ENCODE data around the gene RHOA. TPM values are rescaled to one million over a fixed set of nuclear protein-coding genes. Genes with fewer than 3 reads are reported as not detected.

Gene RHOA
- polyA plus RNA-seq (2012; ENCODE audit: missing spikeins) = 363 TPM

- FAIRE-seq = peak; percentile 100
- DNase-seq (ENCODE audit: insufficient read length) = peak; percentile 97
- TF ChIP-seq POLR2A (IDR thresholded peaks at IDR 0.05; ENCODE audit: low read depth, low read length) = peak; percentile 93
- TF ChIP-seq TAF1 (IDR thresholded peaks at IDR 0.05; ENCODE audit: borderline replicate concordance, low read depth, low read length) = peak; percentile 84
- peak; percentile 98 for TF ChIP-seq POLR2AphosphoS5 (IDR thresholded peaks at IDR 0.05; ENCODE audit: low read depth, low read length)
Observed at GRCh38 chr3:49411968-49412631, at the start of gene RHOA, which contains the start of gene TCTA. Gene RHOA (minus strand): TSS chr3:49411976. CDS start chr3:49375589, 36,387 bp downstream. Gene TCTA (plus strand): TSS chr3:49412423. CDS start chr3:49412427, 4 bp downstream.

- no peak for FAIRE-seq
Observed at GRCh38 chr3:49460956-49461355, 49.2 kb upstream of the RHOA start.

GRCh38 chr3:49460188-49460890 lies 48.6 kb upstream of the RHOA start:
- no peak for FAIRE-seq
- DNase-seq (ENCODE audit: insufficient read length) = no peak
- no peak for TF ChIP-seq POLR2AphosphoS5 (IDR thresholded peaks at IDR 0.05; ENCODE audit: low read depth, low read length)
- no peak for TF ChIP-seq TAF1 (IDR thresholded peaks at IDR 0.05; ENCODE audit: borderline replicate concordance, low read depth, low read length)
- TF ChIP-seq POLR2A (IDR thresholded peaks at IDR 0.05; ENCODE audit: low read depth, low read length) = no peak

More at GRCh38 chr3:49460956-49461355, 49.2 kb upstream of the RHOA start:
- no peak for DNase-seq (ENCODE audit: insufficient read length)
- no peak for TF ChIP-seq POLR2A (IDR thresholded peaks at IDR 0.05; ENCODE audit: low read depth, low read length)
- TF ChIP-seq POLR2AphosphoS5 (IDR thresholded peaks at IDR 0.05; ENCODE audit: low read depth, low read length) = no peak
- TF ChIP-seq TAF1 (IDR thresholded peaks at IDR 0.05; ENCODE audit: borderline replicate concordance, low read depth, low read length) = no peak

- FAIRE-seq (no peak), DNase-seq (ENCODE audit: insufficient read length) (no peak)
- TF ChIP-seq POLR2AphosphoS5 (IDR thresholded peaks at IDR 0.05; ENCODE audit: low read depth, low read length) = no peak
- no peak for TF ChIP-seq TAF1 (IDR thresholded peaks at IDR 0.05; ENCODE audit: borderline replicate concordance, low read depth, low read length)
- no peak for TF ChIP-seq POLR2A (IDR thresholded peaks at IDR 0.05; ENCODE audit: low read depth, low read length)
Observed at GRCh38 chr3:49456466-49456865, 44.7 kb upstream of the RHOA start.

GRCh38 chr3:49454898-49455681 lies 43.3 kb upstream of the RHOA start:
- FAIRE-seq (no peak), DNase-seq (ENCODE audit: insufficient read length) (no peak)
- no peak for TF ChIP-seq TAF1 (IDR thresholded peaks at IDR 0.05; ENCODE audit: borderline replicate concordance, low read depth, low read length)

GRCh38 chr3:49454458-49454857 lies 42.7 kb upstream of the RHOA start:
- DNase-seq (ENCODE audit: insufficient read length) (no peak), FAIRE-seq (no peak)
- TF ChIP-seq POLR2AphosphoS5 (IDR thresholded peaks at IDR 0.05; ENCODE audit: low read depth, low read length) = no peak
- TF ChIP-seq TAF1 (IDR thresholded peaks at IDR 0.05; ENCODE audit: borderline replicate concordance, low read depth, low read length) = no peak
- TF ChIP-seq POLR2A (IDR thresholded peaks at IDR 0.05; ENCODE audit: low read depth, low read length) = no peak

GRCh38 chr3:49453621-49454020 lies 41.8 kb upstream of the RHOA start:
- DNase-seq (ENCODE audit: insufficient read length) (no peak), FAIRE-seq (no peak)
- TF ChIP-seq POLR2A (IDR thresholded peaks at IDR 0.05; ENCODE audit: low read depth, low read length) = no peak
- no peak for TF ChIP-seq POLR2AphosphoS5 (IDR thresholded peaks at IDR 0.05; ENCODE audit: low read depth, low read length)
- no peak for TF ChIP-seq TAF1 (IDR thresholded peaks at IDR 0.05; ENCODE audit: borderline replicate concordance, low read depth, low read length)

GRCh38 chr3:49445391-49445790 lies 33.6 kb upstream of the RHOA start:
- no peak for DNase-seq (ENCODE audit: insufficient read length)
- no peak for FAIRE-seq
- TF ChIP-seq POLR2A (IDR thresholded peaks at IDR 0.05; ENCODE audit: low read depth, low read length) (no peak), POLR2AphosphoS5 (IDR thresholded peaks at IDR 0.05; ENCODE audit: low read depth, low read length) (no peak), TAF1 (IDR thresholded peaks at IDR 0.05; ENCODE audit: borderline replicate concordance, low read depth, low read length) (no peak)

- no peak for DNase-seq (ENCODE audit: insufficient read length)
- TF ChIP-seq POLR2A (IDR thresholded peaks at IDR 0.05; ENCODE audit: low read depth, low read length) (no peak), TAF1 (IDR thresholded peaks at IDR 0.05; ENCODE audit: borderline replicate concordance, low read depth, low read length) (no peak), POLR2AphosphoS5 (IDR thresholded peaks at IDR 0.05; ENCODE audit: low read depth, low read length) (no peak)
- no peak for FAIRE-seq
Observed at GRCh38 chr3:49434731-49435130, 23.0 kb upstream of the RHOA start.

- no peak for FAIRE-seq
- DNase-seq (ENCODE audit: insufficient read length) = no peak
- TF ChIP-seq TAF1 (IDR thresholded peaks at IDR 0.05; ENCODE audit: borderline replicate concordance, low read depth, low read length) (no peak), POLR2A (IDR thresholded peaks at IDR 0.05; ENCODE audit: low read depth, low read length) (no peak), POLR2AphosphoS5 (IDR thresholded peaks at IDR 0.05; ENCODE audit: low read depth, low read length) (no peak)
Observed at GRCh38 chr3:49428752-49429080, 16.9 kb upstream of the RHOA start.

GRCh38 chr3:49427586-49427985 lies 15.8 kb upstream of the RHOA start:
- DNase-seq (ENCODE audit: insufficient read length) (no peak), FAIRE-seq (no peak)

More at GRCh38 chr3:49427586-49427985, 15.8 kb upstream of the RHOA start:
- no peak for TF ChIP-seq TAF1 (IDR thresholded peaks at IDR 0.05; ENCODE audit: borderline replicate concordance, low read depth, low read length)
- no peak for TF ChIP-seq POLR2AphosphoS5 (IDR thresholded peaks at IDR 0.05; ENCODE audit: low read depth, low read length)
- no peak for TF ChIP-seq POLR2A (IDR thresholded peaks at IDR 0.05; ENCODE audit: low read depth, low read length)

All from GM12892 (cell line).